AG09319 (cell line): ENCODE measurements around the gene COG1.
"Not testable (repeated sequence)": the region's sequence is repeated elsewhere in the genome, so short reads cannot be mapped to it uniquely, and the experiment has no call there.

Experiments used
- DNase-seq: peaks from one replicate; pipeline ENCODE4 v3.0.0-alpha.2; 2010; ENCODE audit warnings: low read depth; ENCODE audit errors: extremely low read depth
- TF ChIP-seq, protein P1 (sequence below): IDR thresholded peaks from 2 replicates; pipeline ENCODE4 v1.5.1; 2011; ENCODE audit warnings: low read depth, mild to moderate bottlenecking, inconsistent platforms, low read length, moderate library complexity

COG1 gene, protein sequence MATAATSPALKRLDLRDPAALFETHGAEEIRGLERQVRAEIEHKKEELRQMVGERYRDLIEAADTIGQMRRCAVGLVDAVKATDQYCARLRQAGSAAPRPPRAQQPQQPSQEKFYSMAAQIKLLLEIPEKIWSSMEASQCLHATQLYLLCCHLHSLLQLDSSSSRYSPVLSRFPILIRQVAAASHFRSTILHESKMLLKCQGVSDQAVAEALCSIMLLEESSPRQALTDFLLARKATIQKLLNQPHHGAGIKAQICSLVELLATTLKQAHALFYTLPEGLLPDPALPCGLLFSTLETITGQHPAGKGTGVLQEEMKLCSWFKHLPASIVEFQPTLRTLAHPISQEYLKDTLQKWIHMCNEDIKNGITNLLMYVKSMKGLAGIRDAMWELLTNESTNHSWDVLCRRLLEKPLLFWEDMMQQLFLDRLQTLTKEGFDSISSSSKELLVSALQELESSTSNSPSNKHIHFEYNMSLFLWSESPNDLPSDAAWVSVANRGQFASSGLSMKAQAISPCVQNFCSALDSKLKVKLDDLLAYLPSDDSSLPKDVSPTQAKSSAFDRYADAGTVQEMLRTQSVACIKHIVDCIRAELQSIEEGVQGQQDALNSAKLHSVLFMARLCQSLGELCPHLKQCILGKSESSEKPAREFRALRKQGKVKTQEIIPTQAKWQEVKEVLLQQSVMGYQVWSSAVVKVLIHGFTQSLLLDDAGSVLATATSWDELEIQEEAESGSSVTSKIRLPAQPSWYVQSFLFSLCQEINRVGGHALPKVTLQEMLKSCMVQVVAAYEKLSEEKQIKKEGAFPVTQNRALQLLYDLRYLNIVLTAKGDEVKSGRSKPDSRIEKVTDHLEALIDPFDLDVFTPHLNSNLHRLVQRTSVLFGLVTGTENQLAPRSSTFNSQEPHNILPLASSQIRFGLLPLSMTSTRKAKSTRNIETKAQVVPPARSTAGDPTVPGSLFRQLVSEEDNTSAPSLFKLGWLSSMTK

DNA sequence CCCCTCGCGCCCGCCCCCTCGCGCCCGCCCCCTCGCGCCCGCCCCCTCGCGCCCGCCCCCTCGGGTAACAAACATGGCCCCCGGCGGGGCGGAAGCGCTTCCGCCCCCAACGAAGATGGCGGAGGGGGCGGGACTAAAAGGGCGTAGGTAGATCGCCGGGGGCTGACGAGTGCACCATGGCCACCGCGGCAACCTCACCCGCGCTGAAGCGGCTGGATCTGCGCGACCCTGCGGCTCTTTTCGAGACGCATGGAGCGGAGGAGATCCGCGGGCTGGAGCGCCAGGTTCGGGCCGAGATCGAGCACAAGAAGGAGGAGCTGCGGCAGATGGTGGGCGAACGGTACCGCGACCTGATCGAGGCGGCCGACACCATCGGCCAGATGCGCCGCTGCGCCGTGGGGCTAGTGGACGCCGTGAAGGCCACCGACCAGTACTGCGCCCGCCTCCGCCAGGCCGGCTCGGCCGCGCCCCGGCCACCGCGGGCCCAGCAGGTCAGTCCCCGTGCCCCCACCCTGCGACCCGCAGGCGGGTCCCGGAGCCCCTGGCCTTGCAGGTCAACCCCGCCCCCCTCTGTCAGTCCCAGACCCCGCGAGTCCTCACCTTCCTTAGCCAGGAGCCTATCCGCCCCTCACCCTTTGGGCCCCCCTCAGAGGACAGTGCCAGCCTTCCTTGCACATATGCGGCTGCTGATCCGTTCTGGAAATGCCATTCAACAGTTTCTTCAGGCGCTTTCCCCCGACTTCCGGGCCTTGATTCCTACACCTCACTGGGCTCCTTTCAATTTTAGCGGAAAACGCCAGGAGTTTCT lies at the start of gene COG1:
Gene COG1 (plus strand): TSS at position 162 of the 808 bp plus-strand sequence. CDS start 15 bp downstream, at position 177.
- TF ChIP-seq, protein P1, sequence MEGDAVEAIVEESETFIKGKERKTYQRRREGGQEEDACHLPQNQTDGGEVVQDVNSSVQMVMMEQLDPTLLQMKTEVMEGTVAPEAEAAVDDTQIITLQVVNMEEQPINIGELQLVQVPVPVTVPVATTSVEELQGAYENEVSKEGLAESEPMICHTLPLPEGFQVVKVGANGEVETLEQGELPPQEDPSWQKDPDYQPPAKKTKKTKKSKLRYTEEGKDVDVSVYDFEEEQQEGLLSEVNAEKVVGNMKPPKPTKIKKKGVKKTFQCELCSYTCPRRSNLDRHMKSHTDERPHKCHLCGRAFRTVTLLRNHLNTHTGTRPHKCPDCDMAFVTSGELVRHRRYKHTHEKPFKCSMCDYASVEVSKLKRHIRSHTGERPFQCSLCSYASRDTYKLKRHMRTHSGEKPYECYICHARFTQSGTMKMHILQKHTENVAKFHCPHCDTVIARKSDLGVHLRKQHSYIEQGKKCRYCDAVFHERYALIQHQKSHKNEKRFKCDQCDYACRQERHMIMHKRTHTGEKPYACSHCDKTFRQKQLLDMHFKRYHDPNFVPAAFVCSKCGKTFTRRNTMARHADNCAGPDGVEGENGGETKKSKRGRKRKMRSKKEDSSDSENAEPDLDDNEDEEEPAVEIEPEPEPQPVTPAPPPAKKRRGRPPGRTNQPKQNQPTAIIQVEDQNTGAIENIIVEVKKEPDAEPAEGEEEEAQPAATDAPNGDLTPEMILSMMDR = no peak
- peak; percentile 60 for DNase-seq

DNA sequence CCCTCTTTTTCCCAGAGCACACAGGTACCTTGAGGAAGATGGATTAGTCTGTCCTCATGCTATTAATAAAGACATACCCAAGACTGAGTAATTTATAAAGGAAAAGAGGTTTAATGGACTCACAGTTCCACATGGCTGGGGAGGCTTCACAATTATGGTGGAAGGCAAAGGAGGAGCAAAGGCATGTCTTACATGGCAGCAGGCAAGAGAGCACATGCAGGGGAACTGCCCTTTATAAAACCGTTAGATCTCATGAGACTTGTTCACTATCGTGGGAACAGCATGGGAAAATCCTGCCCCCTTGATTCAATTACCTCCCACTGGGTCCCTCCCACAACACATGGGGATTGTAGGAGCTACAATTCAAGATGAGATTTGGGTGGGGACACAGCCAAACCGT lies 48.6 kb upstream of the COG1 start:
- DNase-seq = not testable (repeated sequence)

DNA sequence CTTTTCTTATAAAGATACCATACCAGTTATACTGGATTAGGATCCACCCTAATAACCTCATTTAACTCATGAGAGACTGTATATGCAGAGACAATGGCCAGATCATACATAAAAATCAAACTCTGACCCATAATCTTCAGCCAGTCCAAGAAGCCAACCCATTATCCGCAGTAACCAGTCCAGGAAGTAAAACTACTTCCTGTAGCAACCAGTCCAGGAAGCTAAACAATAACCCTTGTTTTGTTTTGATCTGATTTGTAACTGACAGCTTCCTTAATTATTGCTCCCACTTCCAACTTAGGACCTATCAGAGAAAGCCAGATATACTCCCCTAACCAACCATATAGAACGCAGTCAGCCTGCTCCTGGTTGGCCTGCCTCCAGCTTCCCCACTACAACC lies 47.2 kb upstream of the COG1 start:
- TF ChIP-seq, protein P1 = no peak
- DNase-seq = no peak

DNA sequence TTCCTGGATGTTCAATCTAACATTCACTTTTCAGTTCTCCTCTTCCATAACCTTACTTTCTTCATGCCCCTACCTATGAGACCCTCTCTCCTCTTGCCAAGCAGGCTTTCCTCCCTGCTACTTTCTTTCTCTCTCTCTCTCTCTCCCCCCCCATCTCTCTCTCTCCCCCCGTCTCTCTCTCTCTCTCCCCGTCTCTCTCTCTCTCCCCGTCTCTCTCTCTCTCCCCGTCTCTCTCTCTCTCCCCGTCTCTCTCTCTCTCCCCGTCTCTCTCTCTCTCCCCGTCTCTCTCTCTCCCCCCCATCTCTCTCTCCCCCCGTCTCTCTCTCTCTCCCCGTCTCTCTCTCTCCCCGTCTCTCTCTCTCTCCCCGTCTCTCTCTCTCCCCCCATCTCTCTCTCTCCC lies 45.1 kb upstream of the COG1 start:
- not testable (repeated sequence) for DNase-seq

DNA sequence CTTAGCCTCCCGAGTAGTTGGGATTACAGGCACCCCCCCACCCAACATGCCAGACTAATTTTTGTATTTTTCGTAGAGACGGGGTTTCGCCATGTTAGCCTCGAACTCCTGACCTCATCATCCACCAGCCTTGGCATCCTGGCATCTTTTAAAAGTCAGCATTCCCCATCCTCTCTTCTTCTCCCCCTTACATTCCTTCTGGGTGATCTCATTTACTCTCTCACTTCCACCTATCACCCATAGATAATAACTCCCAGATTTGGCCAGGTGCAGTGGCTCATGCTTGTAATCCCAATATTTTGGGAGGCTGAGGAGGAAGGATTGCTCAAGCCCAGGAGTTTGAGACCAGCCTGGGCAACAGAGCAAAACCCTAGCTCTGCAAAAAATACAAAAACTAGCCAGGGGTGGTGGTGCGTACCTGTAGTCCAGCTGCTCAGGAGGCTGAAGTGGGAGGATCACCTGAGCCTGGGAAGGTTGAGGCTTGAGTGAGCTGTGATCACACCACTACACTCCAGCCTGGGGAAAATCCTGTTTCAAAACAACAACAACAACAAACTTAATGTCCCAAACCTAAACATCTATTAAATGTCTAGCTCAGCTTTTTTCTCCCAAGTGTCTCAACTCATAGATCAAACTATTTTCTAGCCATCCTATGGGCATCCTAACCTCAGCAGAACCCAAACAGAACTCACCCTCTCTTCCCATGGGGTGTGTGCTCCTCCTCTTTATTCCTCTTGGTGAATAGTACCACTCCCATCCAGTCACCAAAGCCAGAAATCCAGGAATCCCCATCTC lies 44.1 kb upstream of the COG1 start:
- TF ChIP-seq, protein P1 = no peak
- no peak for DNase-seq

DNA sequence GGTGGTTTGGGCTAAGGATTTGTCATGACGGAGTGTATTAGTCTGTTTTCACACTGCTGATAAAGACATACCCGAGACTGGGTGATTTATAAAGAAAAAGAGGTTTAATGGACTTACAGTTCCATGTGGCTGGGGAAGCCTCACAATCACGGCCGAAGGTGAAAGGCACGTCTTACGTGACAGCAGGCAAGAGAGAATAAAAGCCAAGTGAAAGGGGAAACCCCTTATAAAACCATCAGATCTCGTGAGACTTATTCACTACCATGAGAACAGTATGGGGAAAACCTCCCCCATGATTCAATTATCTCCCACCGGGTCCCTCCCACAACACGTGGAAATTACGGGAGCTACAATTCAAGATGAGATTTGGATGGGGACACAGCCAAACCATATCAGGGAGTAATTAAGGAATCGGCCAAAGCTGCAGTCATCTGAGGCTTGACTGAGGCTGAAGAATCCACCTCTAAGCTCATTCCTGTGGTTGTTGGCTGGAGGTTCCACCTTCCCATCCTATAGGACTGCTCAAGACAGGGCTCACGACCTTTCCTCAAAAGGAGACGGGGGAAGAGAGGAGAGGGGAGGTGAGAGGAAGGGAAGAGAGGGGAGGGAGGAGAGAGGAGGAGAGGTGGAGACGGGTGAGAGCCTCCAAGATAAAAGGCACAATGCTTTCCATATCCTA lies 42.1 kb upstream of the COG1 start:
- DNase-seq = not testable (repeated sequence)

DNA sequence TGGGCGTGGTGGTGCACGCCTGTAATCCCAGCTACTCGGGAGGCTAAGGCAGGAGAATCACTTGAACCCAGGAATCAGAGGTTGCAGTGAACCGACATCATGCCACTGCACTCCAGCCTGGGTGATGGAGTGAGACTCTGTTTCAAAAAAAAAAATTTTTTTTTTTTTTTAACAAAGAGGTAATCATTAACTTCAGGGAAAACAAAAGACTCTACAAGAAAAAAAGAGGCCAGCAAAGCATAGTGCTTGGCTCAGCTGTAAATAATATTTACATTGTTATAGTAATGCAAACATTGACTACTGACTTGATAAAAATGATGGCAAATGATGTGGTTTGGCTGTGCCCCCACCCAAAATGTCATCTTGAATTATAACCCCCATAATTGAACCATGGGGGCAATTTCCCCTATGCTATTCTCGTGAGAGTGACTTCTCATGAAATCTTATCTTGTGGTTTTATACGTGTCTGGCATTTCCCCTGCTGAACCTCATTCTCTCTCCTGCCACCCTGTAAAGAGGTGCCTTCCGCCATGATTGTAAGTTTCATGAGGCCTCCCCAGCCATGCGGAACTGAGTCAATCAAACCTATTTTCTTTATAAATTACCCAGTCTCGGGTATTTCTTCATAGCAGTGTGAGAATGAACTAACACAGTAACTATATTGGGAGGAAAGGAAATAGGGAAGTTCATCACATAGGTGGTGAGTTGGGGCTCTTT lies 40.8 kb upstream of the COG1 start:
- DNase-seq = no peak

More for the DNA sequence above, 40.8 kb upstream of the COG1 start:
- TF ChIP-seq, protein P1 = no peak
